K562 (cell line): ENCODE measurements around the gene MVB12B. TPM values are rescaled to one million over a fixed set of nuclear protein-coding genes. Genes with fewer than 3 reads are reported as not detected.

Experiments
- CBFA2T2 ChIP-seq: fragments of 450-650 bp; conservative IDR thresholded peaks from 2 replicates; pipeline ENCODE4 v1.6.1; 2017; ENCODE audit warnings: mild to moderate bottlenecking
- CBX2 ChIP-seq: fragments of 200-600 bp; sonication (generic); IDR thresholded peaks from one replicate; pipeline ENCODE4 v1.6.1; 2012; ENCODE audit warnings: mild to moderate bottlenecking, low read length, inconsistent platforms; ENCODE audit not compliant: insufficient read depth, poor library complexity, severe bottlenecking
- CSDE1 ChIP-seq, 2 experiments: fragments of 450-650 bp; IDR thresholded peaks; 2 replicates each; pipeline ENCODE4 v1.6.1; 2016; ENCODE audit warnings: mild to moderate bottlenecking in 1 of 2
- CTBP1 ChIP-seq: fragments of 450-650 bp; IDR thresholded peaks from 2 replicates; pipeline ENCODE4 v1.6.1; 2016; ENCODE audit warnings: borderline replicate concordance
- CTCF ChIP-seq, 3 experiments: IDR thresholded peaks in 2 of 3; conservative IDR thresholded peaks in 1 of 3; 2 replicates each; pipeline ENCODE4 v1.5.1; 2011 to 2012; ENCODE audit warnings: low read length in 3 of 3, mild to moderate bottlenecking in 3 of 3, control low read depth in 2 of 3, improper control_type of control experiment in 1 of 3, inconsistent platforms in 1 of 3, low read depth in 1 of 3, mixed read lengths in 1 of 3, moderate library complexity in 1 of 3; ENCODE audit not compliant: insufficient read depth in 2 of 3
- EZH2 ChIP-seq: IDR thresholded peaks from 2 replicates; pipeline ENCODE4 v1.6.1; 2012; ENCODE audit warnings: low read depth, mild to moderate bottlenecking, inconsistent platforms, low read length, borderline replicate concordance
- IRF2 ChIP-seq: sonication (generic); formaldehyde crosslinking; IDR thresholded peaks from 2 replicates; pipeline ENCODE4 v1.8.1; 2022; ENCODE audit warnings: mild to moderate bottlenecking, missing genetic modification reagents
- KLF10 ChIP-seq: fragments of 250-450 bp; sonication (Bioruptor Pico); IDR thresholded peaks from 2 replicates; pipeline ENCODE4 v1.6.1; 2021; ENCODE audit warnings: matching md5 sums
- SUPT5H ChIP-seq: fragments of 450-650 bp; IDR thresholded peaks from 2 replicates; pipeline ENCODE4 v1.6.1; 2016
- TBP ChIP-seq: optimal IDR thresholded peaks from 2 replicates; pipeline ENCODE3; 2011; ENCODE audit warnings: low read depth, low read length, improper control_type of control experiment
- polyA plus RNA-seq, 8 experiments: library from polyadenylated mRNA; depleted of rRNA in 4 of 8; stranded (reverse) in 5 of 8; unstranded in 3 of 8; fragments of >200 nt; fragmentation: Nextera tagmentation in 2 of 8; fragmentation: Illumina TruSeq in 1 of 8; extraction: Ambion mirVana in 2 of 8; extraction: Trizol in 1 of 8; gene quantifications; 2 replicates each; pipeline versions ENCODE4 v1.2.1 to v1.2.3, GENCODE V29; 2011 to 2014; ENCODE audit warnings: inconsistent platforms in 1 of 8, missing spikeins in 1 of 8
- total RNA-seq, 7 experiments: library from RNA; depleted of rRNA in 6 of 7; stranded (reverse); fragments of >200 nt in 6 of 7; fragmentation: Illumina TruSeq in 2 of 7; extraction: Trizol in 2 of 7; gene quantifications; 2 replicates each; pipeline versions ENCODE4 v1.2.1 to v1.2.3, GENCODE V29; 2011 to 2021; ENCODE audit warnings: low replicate concordance in 1 of 7
- TF ChIP-seq, protein P1 (sequence below), 2 experiments: fragments of 200-800 bp in 1 of 2; sonication (Bioruptor generic) in 1 of 2; sonication (generic) in 1 of 2; formaldehyde crosslinking in 1 of 2; IDR thresholded peaks in 1 of 2; conservative IDR thresholded peaks in 1 of 2; 2 replicates each; pipeline versions ENCODE4 v1.5.0 to v1.6.1; 2016 to 2020; ENCODE audit warnings: missing compliant biosample characterization in 1 of 2, missing genetic modification characterization in 1 of 2, missing genetic modification reagents in 1 of 2
- TF ChIP-seq, protein P2 (sequence below), 2 experiments: fragments of 450-650 bp in 1 of 2; sonication (generic) in 1 of 2; formaldehyde crosslinking in 1 of 2; IDR thresholded peaks in 1 of 2; conservative IDR thresholded peaks in 1 of 2; 2 replicates each; pipeline versions ENCODE4 v1.6.1 to v1.8.1; 2016 to 2023; ENCODE audit warnings: mild to moderate bottlenecking in 2 of 2, moderate library complexity in 2 of 2, inconsistent platforms in 1 of 2, missing genetic modification reagents in 1 of 2

MVB12B gene
- total and polyA plus RNA-seq, 9 of the 15 experiments (the other 6 are each of a cell fraction or from before 2014, with no cell fraction given), result not detected

GRCh38 chr9:126516936-126517832 is 190.6 kb downstream of the MVB12B start (continued):
- TF ChIP-seq, protein P1, sequence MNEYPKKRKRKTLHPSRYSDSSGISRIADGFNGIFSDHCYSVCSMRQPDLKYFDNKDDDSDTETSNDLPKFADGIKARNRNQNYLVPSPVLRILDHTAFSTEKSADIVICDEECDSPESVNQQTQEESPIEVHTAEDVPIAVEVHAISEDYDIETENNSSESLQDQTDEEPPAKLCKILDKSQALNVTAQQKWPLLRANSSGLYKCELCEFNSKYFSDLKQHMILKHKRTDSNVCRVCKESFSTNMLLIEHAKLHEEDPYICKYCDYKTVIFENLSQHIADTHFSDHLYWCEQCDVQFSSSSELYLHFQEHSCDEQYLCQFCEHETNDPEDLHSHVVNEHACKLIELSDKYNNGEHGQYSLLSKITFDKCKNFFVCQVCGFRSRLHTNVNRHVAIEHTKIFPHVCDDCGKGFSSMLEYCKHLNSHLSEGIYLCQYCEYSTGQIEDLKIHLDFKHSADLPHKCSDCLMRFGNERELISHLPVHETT (CRISPR knock-in tag; conservative IDR thresholded peaks at IDR 0.05 in 1 of 2, IDR thresholded peaks at IDR 0.05 in 1 of 2), result no peak
- TF ChIP-seq, protein P2, sequence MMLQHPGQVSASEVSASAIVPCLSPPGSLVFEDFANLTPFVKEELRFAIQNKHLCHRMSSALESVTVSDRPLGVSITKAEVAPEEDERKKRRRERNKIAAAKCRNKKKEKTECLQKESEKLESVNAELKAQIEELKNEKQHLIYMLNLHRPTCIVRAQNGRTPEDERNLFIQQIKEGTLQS (IDR thresholded peaks at IDR 0.05), result no peak
- TF ChIP-seq, protein P2 (CRISPR knock-in tag; conservative IDR thresholded peaks at IDR 0.05), result no peak
- no peak for TF ChIP-seq CTCF (IDR thresholded peaks at IDR 0.05 in 2 of 3, conservative IDR thresholded peaks at IDR 0.05 in 1 of 3; ENCODE audit: insufficient read depth in 2 of 3, low read depth in 1 of 3, low read length in 3 of 3)
- no peak for TF ChIP-seq CSDE1 (IDR thresholded peaks at IDR 0.05)
- peak; percentile 85 for TF ChIP-seq CBX2
- TF ChIP-seq SUPT5H, result no peak
- peak; percentile 25; the same call in 1 of the 2 replicates for TF ChIP-seq CTBP1
- TF ChIP-seq KLF10 (CRISPR knock-in tag), result no peak
- no peak for TF ChIP-seq TBP
- TF ChIP-seq EZH2, result 0 out of 2 replicates have a peak, but pooled peaks have one; percentile 35
- TF ChIP-seq IRF2 (CRISPR knock-in tag), result no peak
- TF ChIP-seq CBFA2T2, result no peak
